ENCODE results near the gene DNASE2B. TPM values are rescaled to one million over a fixed set of nuclear protein-coding genes. Genes with fewer than 3 reads are reported as not detected.

DNASE2B gene
- total and polyA plus RNA-seq, 8 donors, result 0.20 to 0.92 (median 0.25) TPM; not detected in 5

GRCh38 chr1:84409888-84410287 lies 11.6 kb downstream of the DNASE2B start:
- Histone ChIP-seq H3K36me3 (no peaks in the 10 kb centered on the region), H3K9me3 (no peaks in the 10 kb centered on the region), H3K4me1 (peaks cover 8 to 28% (median 22%) of the 10 kb centered on the region in 4 donors), H3K27me3 (no peaks in the 10 kb centered on the region), H3K27ac (peak overlapping the region in 3 of 5 donors; percentile 31 to 70 (median 39)), H3K4me3 (no peak overlapping the region)
- no peak for DNase-seq
- TF ChIP-seq, protein P1, sequence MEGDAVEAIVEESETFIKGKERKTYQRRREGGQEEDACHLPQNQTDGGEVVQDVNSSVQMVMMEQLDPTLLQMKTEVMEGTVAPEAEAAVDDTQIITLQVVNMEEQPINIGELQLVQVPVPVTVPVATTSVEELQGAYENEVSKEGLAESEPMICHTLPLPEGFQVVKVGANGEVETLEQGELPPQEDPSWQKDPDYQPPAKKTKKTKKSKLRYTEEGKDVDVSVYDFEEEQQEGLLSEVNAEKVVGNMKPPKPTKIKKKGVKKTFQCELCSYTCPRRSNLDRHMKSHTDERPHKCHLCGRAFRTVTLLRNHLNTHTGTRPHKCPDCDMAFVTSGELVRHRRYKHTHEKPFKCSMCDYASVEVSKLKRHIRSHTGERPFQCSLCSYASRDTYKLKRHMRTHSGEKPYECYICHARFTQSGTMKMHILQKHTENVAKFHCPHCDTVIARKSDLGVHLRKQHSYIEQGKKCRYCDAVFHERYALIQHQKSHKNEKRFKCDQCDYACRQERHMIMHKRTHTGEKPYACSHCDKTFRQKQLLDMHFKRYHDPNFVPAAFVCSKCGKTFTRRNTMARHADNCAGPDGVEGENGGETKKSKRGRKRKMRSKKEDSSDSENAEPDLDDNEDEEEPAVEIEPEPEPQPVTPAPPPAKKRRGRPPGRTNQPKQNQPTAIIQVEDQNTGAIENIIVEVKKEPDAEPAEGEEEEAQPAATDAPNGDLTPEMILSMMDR (IDR thresholded peaks at IDR 0.05), result no peak
- intact Hi-C loops (cut with DNase I; ENCODE audit: low total_unique reads), result no loop called here
- WGBS, 5 donors, result 15 to 44% (median 37%) methylated on average over 2 of the region's 2 CpGs

DNA sequence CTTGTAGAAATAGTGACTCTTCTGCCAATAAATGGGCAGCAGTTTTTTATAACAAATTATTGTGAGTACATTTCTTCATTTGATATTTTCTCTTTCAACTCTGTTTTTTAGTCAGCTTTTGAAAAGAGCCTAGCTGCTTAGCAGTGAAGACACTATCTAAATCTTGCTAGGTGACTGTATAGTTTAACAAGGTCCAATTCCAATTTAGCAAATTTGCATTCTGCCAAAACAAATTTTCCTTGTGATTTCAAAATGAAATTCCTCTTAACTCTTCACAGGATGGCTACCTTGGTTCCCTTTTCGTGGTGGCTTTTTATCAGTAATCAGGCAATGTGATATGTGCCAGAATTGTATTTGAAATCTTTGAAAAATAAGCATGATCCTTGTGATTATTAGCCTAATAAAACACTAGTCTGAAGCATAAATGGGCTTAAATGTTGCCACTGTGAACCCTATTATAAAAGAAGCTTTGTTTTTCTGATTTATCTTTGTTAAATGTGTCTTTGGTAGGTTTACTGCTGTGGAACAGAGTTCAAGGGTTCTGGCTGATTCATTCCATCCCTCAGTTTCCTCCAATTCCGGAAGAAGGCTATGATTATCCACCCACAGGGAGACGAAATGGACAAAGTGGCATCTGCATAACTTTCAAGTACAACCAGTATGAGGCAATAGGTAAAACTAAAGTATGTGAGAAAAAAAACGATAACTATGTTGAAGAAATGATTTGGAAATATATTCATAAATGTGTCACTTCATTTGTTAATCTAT lies 12.2 kb downstream of the DNASE2B start:
- DNase-seq, result no peak
- intact Hi-C loops (cut with DNase I; ENCODE audit: low total_unique reads), result no loop called here
- WGBS, 5 donors, result 21 to 53% (median 37%) methylated on average over 4 of the region's 4 CpGs

GRCh38 chr1:84412316-84412942 lies 14.1 kb downstream of the DNASE2B start:
- no peak for DNase-seq
- TF ChIP-seq, protein P1 (IDR thresholded peaks at IDR 0.05), result no peak
- TF ChIP-seq EP300 (IDR thresholded peaks at IDR 0.05) (no peak), POLR2A (IDR thresholded peaks at IDR 0.05) (no peak), POLR2AphosphoS5 (IDR thresholded peaks at IDR 0.05) (no peak)
- WGBS, 5 donors, result 75 to 86% (median 78%) methylated on average over 7 of the region's 7 CpGs
- H3K4me1 ChIP-seq, result peaks cover 8 to 27% (median 16%) of the 10 kb centered on the region in 4 donors
- H3K27me3 ChIP-seq, result no peaks in the 10 kb centered on the region
- intact Hi-C loops (cut with DNase I; ENCODE audit: low total_unique reads), result no loop called here
- H3K9me3 ChIP-seq, result no peaks in the 10 kb centered on the region
- H3K4me3 ChIP-seq, result no peak overlapping the region
- no peaks in the 10 kb centered on the region for H3K36me3 ChIP-seq
- H3K27ac ChIP-seq, result no peak overlapping the region

More for the DNA sequence above, 12.2 kb downstream of the DNASE2B start:
- H3K4me3 ChIP-seq, result no peak overlapping the region
- no peaks in the 10 kb centered on the region for H3K36me3 ChIP-seq
- H3K27me3 ChIP-seq, result no peaks in the 10 kb centered on the region
- no peaks in the 10 kb centered on the region for H3K9me3 ChIP-seq
- peak overlapping the region in 2 of 5 donors; percentile 31 to 39 for H3K27ac ChIP-seq
- H3K4me1 ChIP-seq, result peaks cover 8 to 28% (median 22%) of the 10 kb centered on the region in 4 donors
- no peak for TF ChIP-seq POLR2A (IDR thresholded peaks at IDR 0.05)
- no peak for TF ChIP-seq EP300 (IDR thresholded peaks at IDR 0.05)
- TF ChIP-seq, protein P1 (IDR thresholded peaks at IDR 0.05), result no peak
- no peak for TF ChIP-seq POLR2AphosphoS5 (IDR thresholded peaks at IDR 0.05)

- no peaks in the 10 kb centered on the region for H3K36me3 ChIP-seq
- no peak overlapping the region for H3K27ac ChIP-seq
- no peak for TF ChIP-seq POLR2AphosphoS5 (IDR thresholded peaks at IDR 0.05)
- no peak for TF ChIP-seq POLR2A (IDR thresholded peaks at IDR 0.05)
- TF ChIP-seq, protein P1 (IDR thresholded peaks at IDR 0.05), result no peak
- no peak for TF ChIP-seq EP300 (IDR thresholded peaks at IDR 0.05)
- intact Hi-C loops (cut with DNase I; ENCODE audit: low total_unique reads), result no loop called here
- DNase-seq, result no peak
- H3K4me1 ChIP-seq, result peaks cover 0 to 5% (median 2%) of the 10 kb centered on the region in 4 donors
- H3K27me3 ChIP-seq, result no peaks in the 10 kb centered on the region
- no peak overlapping the region for H3K4me3 ChIP-seq
- 63 to 70% (median 69%) methylated on average over 2 of the region's 2 CpGs for WGBS, 5 donors
- H3K9me3 ChIP-seq, result no peaks in the 10 kb centered on the region
These were observed 17.1 kb downstream of the DNASE2B start for GRCh38 chr1:84415396-84415795.

Measured in stomach (tissue), 9 donors.